HepG2 (cell line): Measurements from ENCODE around the gene FALEC. TPM values are rescaled to one million over a fixed set of nuclear protein-coding genes. Genes with fewer than 3 reads are reported as not detected.

Source experiments
- GATAD2A ChIP-seq: IDR thresholded peaks from 2 replicates; pipeline ENCODE4 v1.6.1; 2016
- KDM4B ChIP-seq: sonication (generic); formaldehyde crosslinking; IDR thresholded peaks from 2 replicates; pipeline ENCODE4 v1.4.0; 2020; ENCODE audit warnings: missing genetic modification reagents
- RBM22 ChIP-seq: fragments of 200-400 bp; formaldehyde crosslinking; optimal IDR thresholded peaks from 2 replicates; pipeline ENCODE3; 2017; ENCODE audit warnings: mild to moderate bottlenecking, low read length, moderate library complexity
- polyA plus RNA-seq, 8 experiments: library from polyadenylated mRNA; depleted of rRNA in 3 of 8; stranded (reverse) in 7 of 8; unstranded in 1 of 8; fragments of >200 nt; fragmentation: Illumina TruSeq in 4 of 8; extraction: Trizol in 4 of 8; gene quantifications; 2 replicates each; pipeline versions ENCODE4 v1.2.1 to v1.2.3, GENCODE V29; 2011 to 2016; ENCODE audit warnings: low read depth in 4 of 8, missing spikeins in 1 of 8, mixed read lengths in 1 of 8; ENCODE audit not compliant: insufficient read depth in 1 of 8
- total RNA-seq, 5 experiments: library from RNA; depleted of rRNA; stranded (reverse); fragments of >200 nt; fragmentation: Illumina TruSeq; extraction: Trizol; gene quantifications; 2 replicates each; pipeline ENCODE4 v1.2.3, GENCODE V29; 2016; ENCODE audit warnings: low read depth in 1 of 5
- TF ChIP-seq, protein P1 (sequence below): sonication (generic); formaldehyde crosslinking; IDR thresholded peaks from 2 replicates; pipeline ENCODE4 v1.4.0; 2020; ENCODE audit warnings: mild to moderate bottlenecking, missing genetic modification reagents
- TF ChIP-seq, protein P2 (sequence below): IDR thresholded peaks from 2 replicates; pipeline ENCODE4 v1.6.1; 2016; ENCODE audit warnings: low read depth, control low read depth
- TF ChIP-seq, protein P3 (sequence below): sonication (generic); formaldehyde crosslinking; IDR thresholded peaks from 2 replicates; pipeline ENCODE4 v1.4.0; 2020; ENCODE audit warnings: missing genetic modification reagents
- TF ChIP-seq, protein P4 (sequence below): sonication (generic); formaldehyde crosslinking; IDR thresholded peaks from 2 replicates; pipeline ENCODE4 v1.4.0; 2020; ENCODE audit warnings: missing genetic modification reagents, mild to moderate bottlenecking, borderline replicate concordance

FALEC gene
- total and polyA plus RNA-seq, 2 of the 13 experiments (the other 11 are each of a cell fraction or from before 2014, with no cell fraction given), result 0.33 to 0.71 TPM

DNA sequence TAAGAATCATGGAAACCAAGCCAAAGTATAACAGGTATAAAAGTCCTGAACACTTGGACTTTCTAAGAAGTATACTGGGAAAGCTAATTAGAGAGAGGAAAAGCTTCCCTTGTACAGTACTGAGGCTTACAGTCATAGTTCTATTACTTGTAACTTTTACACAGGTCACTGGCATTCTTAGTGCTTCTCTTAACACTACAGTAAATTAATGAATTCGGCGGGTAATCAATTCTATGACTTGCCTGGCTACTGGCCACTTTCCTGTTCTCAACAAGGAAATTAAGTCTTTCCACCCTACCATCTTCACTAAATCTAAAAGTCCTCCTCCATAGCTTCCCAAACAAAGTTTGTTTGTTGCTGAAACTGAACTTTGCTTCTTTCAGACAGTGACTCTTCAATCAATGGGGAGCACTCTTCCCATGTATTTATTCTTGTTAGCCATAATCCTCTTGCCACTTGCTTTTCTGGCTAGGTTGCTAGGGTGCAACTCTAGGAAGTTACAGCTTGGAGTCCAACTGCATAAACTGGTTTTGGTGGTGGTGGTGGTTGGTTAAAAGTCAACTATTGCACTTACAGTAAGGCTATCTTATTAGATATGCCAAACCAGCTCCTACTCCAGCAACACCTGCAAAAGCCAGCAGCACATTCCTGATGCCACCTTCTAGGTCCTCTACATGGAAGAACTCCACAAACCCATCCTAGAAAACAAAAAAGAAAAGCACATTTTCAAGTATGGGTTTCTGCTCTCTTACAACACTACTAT is 61.4 kb downstream of the FALEC start (continued):
- TF ChIP-seq, protein P1, sequence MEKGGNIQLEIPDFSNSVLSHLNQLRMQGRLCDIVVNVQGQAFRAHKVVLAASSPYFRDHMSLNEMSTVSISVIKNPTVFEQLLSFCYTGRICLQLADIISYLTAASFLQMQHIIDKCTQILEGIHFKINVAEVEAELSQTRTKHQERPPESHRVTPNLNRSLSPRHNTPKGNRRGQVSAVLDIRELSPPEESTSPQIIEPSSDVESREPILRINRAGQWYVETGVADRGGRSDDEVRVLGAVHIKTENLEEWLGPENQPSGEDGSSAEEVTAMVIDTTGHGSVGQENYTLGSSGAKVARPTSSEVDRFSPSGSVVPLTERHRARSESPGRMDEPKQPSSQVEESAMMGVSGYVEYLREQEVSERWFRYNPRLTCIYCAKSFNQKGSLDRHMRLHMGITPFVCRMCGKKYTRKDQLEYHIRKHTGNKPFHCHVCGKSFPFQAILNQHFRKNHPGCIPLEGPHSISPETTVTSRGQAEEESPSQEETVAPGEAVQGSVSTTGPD (CRISPR knock-in tag), result peak; percentile 87
- TF ChIP-seq, protein P2, sequence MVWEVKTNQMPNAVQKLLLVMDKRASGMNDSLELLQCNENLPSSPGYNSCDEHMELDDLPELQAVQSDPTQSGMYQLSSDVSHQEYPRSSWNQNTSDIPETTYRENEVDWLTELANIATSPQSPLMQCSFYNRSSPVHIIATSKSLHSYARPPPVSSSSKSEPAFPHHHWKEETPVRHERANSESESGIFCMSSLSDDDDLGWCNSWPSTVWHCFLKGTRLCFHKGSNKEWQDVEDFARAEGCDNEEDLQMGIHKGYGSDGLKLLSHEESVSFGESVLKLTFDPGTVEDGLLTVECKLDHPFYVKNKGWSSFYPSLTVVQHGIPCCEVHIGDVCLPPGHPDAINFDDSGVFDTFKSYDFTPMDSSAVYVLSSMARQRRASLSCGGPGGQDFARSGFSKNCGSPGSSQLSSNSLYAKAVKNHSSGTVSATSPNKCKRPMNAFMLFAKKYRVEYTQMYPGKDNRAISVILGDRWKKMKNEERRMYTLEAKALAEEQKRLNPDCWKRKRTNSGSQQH (CRISPR knock-in tag), result peak; percentile 27; the same call in 1 of the 2 replicates
- TF ChIP-seq, protein P3, sequence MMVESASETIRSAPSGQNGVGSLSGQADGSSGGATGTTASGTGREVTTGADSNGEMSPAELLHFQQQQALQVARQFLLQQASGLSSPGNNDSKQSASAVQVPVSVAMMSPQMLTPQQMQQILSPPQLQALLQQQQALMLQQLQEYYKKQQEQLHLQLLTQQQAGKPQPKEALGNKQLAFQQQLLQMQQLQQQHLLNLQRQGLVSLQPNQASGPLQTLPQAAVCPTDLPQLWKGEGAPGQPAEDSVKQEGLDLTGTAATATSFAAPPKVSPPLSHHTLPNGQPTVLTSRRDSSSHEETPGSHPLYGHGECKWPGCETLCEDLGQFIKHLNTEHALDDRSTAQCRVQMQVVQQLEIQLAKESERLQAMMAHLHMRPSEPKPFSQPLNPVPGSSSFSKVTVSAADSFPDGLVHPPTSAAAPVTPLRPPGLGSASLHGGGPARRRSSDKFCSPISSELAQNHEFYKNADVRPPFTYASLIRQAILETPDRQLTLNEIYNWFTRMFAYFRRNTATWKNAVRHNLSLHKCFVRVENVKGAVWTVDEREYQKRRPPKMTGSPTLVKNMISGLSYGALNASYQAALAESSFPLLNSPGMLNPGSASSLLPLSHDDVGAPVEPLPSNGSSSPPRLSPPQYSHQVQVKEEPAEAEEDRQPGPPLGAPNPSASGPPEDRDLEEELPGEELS (CRISPR knock-in tag), result peak; percentile 59
- TF ChIP-seq KDM4B (CRISPR knock-in tag), result 0 out of 2 replicates have a peak, but pooled peaks have one; percentile 28
- TF ChIP-seq GATAD2A (CRISPR knock-in tag), result 0 out of 2 replicates have a peak, but pooled peaks have one; percentile 27
- TF ChIP-seq RBM22, result peak; percentile 70
- TF ChIP-seq, protein P4, sequence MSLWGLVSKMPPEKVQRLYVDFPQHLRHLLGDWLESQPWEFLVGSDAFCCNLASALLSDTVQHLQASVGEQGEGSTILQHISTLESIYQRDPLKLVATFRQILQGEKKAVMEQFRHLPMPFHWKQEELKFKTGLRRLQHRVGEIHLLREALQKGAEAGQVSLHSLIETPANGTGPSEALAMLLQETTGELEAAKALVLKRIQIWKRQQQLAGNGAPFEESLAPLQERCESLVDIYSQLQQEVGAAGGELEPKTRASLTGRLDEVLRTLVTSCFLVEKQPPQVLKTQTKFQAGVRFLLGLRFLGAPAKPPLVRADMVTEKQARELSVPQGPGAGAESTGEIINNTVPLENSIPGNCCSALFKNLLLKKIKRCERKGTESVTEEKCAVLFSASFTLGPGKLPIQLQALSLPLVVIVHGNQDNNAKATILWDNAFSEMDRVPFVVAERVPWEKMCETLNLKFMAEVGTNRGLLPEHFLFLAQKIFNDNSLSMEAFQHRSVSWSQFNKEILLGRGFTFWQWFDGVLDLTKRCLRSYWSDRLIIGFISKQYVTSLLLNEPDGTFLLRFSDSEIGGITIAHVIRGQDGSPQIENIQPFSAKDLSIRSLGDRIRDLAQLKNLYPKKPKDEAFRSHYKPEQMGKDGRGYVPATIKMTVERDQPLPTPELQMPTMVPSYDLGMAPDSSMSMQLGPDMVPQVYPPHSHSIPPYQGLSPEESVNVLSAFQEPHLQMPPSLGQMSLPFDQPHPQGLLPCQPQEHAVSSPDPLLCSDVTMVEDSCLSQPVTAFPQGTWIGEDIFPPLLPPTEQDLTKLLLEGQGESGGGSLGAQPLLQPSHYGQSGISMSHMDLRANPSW (CRISPR knock-in tag), result peak; percentile 24; the same call in 1 of the 2 replicates
